ENCODE results near the gene TESK1.

Gene TESK1, protein sequence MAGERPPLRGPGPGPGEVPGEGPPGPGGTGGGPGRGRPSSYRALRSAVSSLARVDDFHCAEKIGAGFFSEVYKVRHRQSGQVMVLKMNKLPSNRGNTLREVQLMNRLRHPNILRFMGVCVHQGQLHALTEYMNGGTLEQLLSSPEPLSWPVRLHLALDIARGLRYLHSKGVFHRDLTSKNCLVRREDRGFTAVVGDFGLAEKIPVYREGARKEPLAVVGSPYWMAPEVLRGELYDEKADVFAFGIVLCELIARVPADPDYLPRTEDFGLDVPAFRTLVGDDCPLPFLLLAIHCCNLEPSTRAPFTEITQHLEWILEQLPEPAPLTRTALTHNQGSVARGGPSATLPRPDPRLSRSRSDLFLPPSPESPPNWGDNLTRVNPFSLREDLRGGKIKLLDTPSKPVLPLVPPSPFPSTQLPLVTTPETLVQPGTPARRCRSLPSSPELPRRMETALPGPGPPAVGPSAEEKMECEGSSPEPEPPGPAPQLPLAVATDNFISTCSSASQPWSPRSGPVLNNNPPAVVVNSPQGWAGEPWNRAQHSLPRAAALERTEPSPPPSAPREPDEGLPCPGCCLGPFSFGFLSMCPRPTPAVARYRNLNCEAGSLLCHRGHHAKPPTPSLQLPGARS

DNA sequence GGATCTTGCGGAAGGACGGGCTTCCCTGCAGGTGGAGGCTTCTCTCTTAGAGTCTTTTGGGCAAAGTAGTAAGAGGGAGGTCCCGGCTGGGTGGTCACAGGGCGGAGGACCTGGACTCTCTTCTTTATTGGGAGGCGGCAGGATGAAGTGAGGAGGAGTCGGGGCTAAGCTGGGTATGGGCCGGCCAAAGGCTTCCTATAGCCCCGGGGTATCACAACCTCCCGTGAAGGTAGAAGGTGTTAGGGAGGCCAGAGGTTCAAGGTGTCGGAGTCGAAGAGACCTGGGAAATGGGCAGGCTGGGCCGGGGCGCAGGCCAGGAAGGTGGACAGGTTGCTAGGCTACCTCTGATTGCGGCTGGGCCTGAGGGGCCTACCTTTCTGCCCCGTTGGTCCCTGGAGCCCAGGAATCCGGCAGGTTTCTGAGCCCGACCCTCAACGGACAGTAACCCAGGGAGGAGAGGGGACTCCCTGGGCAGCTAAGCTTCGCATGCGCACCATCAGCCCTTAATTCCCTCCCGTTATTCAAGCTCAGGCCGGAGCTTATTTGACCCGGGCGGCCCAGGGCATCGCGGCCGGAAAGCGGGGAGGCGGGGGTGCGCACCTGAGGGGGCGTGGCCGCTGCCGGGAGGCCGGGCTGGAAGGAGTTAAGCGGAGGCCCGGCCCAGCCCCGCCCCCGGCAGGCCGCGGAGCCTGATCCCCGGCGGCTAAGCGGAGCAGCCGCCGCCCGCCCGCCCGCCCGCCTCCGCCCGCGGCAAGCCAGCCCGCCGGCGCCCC lies at the start of gene TESK1:
Gene TESK1 (plus strand): TSS at position 685 of the 773 bp plus-strand sequence. CDS start 358 bp downstream, outside the sequence.
- Histone ChIP-seq H3K27ac (ENCODE audit: low read length) (peak within 1 kb of the TSS; percentile 95), H3K4me1 (ENCODE audit: control insufficient read depth in 1 of 2, insufficient read depth in 2 of 2, low read length in 2 of 2) (peaks cover 14 to 27% of the 10 kb centered on the region in 2 donors), H3K4me3 (ENCODE audit: low read depth in 1 of 2, low read length in 2 of 2) (peak within 1 kb of the TSS; percentile 88 to 95), H3K27me3 (ENCODE audit: low read depth, low read length) (no peaks in the 10 kb centered on the region), H3K36me3 (ENCODE audit: control insufficient read depth in 1 of 2, insufficient read depth in 2 of 2, low read length in 2 of 2) (peaks cover 20 to 24% of the 10 kb centered on the region in 2 donors), H3K9me3 (ENCODE audit: control insufficient read depth in 1 of 2, low read length in 2 of 2) (no peaks in the 10 kb centered on the region)

DNA sequence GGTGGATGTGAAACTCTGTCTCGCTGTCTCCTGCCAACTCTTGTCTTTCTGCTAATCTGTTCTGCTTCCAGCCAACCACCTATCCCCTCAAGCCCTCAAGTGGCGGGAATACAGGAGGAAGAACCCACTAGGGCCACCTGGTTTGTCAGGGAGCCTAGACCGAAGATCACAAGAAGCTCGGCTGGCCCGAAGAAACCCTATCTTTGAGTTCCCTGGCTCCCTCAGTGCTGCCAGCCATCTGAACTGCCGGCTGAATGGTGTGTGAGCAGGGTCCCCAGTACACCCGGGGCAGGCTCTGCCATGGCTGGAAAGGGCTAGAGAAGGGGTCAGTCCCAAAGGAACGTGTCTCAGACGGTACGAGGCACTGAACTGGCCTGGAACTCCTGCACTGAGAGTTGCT lies 49.2 kb upstream of the TESK1 start:
- peaks cover 31 to 61% of the 10 kb centered on the region in 2 donors for H3K36me3 ChIP-seq (ENCODE audit: control insufficient read depth in 1 of 2, insufficient read depth in 2 of 2, low read length in 2 of 2)

GRCh38 chr9:35556776-35557175 lies 48.3 kb upstream of the TESK1 start:
- Histone ChIP-seq H3K4me1 (ENCODE audit: control insufficient read depth in 1 of 2, insufficient read depth in 2 of 2, low read length in 2 of 2) (peaks cover 0 to 22% of the 10 kb centered on the region in 2 donors), H3K4me3 (ENCODE audit: low read depth in 1 of 2, low read length in 2 of 2) (no peak overlapping the region), H3K27me3 (ENCODE audit: low read depth, low read length) (no peaks in the 10 kb centered on the region), H3K27ac (ENCODE audit: low read length) (no peak overlapping the region), H3K36me3 (ENCODE audit: control insufficient read depth in 1 of 2, insufficient read depth in 2 of 2, low read length in 2 of 2) (peaks cover 31 to 65% of the 10 kb centered on the region in 2 donors), H3K9me3 (ENCODE audit: control insufficient read depth in 1 of 2, low read length in 2 of 2) (no peaks in the 10 kb centered on the region)

More for the DNA sequence above, 49.2 kb upstream of the TESK1 start:
- Histone ChIP-seq H3K27ac (ENCODE audit: low read length) (no peak overlapping the region), H3K9me3 (ENCODE audit: control insufficient read depth in 1 of 2, low read length in 2 of 2) (no peaks in the 10 kb centered on the region), H3K4me3 (ENCODE audit: low read depth in 1 of 2, low read length in 2 of 2) (no peak overlapping the region), H3K27me3 (ENCODE audit: low read depth, low read length) (no peaks in the 10 kb centered on the region), H3K4me1 (ENCODE audit: control insufficient read depth in 1 of 2, insufficient read depth in 2 of 2, low read length in 2 of 2) (peaks cover 0 to 15% of the 10 kb centered on the region in 2 donors)

DNA sequence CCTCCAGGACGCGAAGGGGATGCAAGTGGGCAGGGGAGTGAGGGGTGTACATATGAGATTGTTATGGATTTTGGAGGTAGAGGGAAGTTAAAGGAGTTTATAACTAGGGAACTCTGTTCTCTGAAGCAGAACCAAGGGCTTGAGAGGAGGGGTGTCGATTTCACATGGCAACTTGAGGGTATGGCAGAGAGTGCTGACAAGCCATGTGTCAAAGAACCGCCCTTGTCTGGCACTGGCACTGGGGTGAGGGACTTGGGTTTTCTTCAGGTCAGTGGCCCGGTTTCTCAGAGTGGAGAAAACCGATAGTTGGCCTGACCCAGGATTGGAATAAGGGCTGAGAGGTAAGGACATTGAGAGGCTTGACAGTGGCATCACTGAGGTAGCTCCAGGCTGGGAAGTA lies 47.7 kb upstream of the TESK1 start:
- Histone ChIP-seq H3K36me3 (ENCODE audit: control insufficient read depth in 1 of 2, insufficient read depth in 2 of 2, low read length in 2 of 2) (peaks cover 31 to 65% of the 10 kb centered on the region in 2 donors), H3K27me3 (ENCODE audit: low read depth, low read length) (no peaks in the 10 kb centered on the region), H3K4me3 (ENCODE audit: low read depth in 1 of 2, low read length in 2 of 2) (no peak overlapping the region), H3K27ac (ENCODE audit: low read length) (no peak overlapping the region), H3K9me3 (ENCODE audit: control insufficient read depth in 1 of 2, low read length in 2 of 2) (no peaks in the 10 kb centered on the region), H3K4me1 (ENCODE audit: control insufficient read depth in 1 of 2, insufficient read depth in 2 of 2, low read length in 2 of 2) (peaks cover 0 to 22% of the 10 kb centered on the region in 2 donors)

DNA sequence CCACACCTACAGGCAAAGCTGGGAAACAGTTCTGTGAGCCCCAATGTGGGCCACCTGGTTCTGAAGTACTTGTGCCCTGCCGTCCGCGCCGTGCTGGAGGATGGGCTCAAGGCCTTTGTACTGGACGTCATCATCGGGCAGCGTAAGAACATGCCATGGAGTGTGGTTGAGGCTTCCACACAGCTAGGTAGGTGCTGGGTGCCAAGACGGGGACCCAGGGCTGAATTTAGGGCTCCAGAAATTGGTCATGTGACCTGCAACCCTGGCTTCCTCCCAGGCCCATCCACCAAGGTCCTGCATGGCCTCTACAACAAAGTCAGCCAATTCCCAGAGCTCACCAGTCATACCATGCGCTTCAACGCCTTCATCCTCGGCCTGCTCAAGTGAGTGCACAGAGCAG lies 46.9 kb upstream of the TESK1 start:
- Histone ChIP-seq H3K9me3 (ENCODE audit: control insufficient read depth in 1 of 2, low read length in 2 of 2) (no peaks in the 10 kb centered on the region), H3K4me3 (ENCODE audit: low read depth in 1 of 2, low read length in 2 of 2) (no peak overlapping the region), H3K4me1 (ENCODE audit: control insufficient read depth in 1 of 2, insufficient read depth in 2 of 2, low read length in 2 of 2) (peaks cover under 1 to 18% of the 10 kb centered on the region in 2 donors), H3K27me3 (ENCODE audit: low read depth, low read length) (no peaks in the 10 kb centered on the region), H3K27ac (ENCODE audit: low read length) (no peak overlapping the region), H3K36me3 (ENCODE audit: control insufficient read depth in 1 of 2, insufficient read depth in 2 of 2, low read length in 2 of 2) (peaks cover 31 to 65% of the 10 kb centered on the region in 2 donors)

- H3K36me3 ChIP-seq (ENCODE audit: control insufficient read depth in 1 of 2, insufficient read depth in 2 of 2, low read length in 2 of 2) = peaks cover 31 to 61% of the 10 kb centered on the region in 2 donors
- H3K4me1 ChIP-seq (ENCODE audit: control insufficient read depth in 1 of 2, insufficient read depth in 2 of 2, low read length in 2 of 2) = peaks cover 6 to 23% of the 10 kb centered on the region in 2 donors
Observed at GRCh38 chr9:35559792-35560530, 45.1 kb upstream of the TESK1 start.

GRCh38 chr9:35560625-35561337 lies 44.3 kb upstream of the TESK1 start:
- H3K27me3 ChIP-seq (ENCODE audit: low read depth, low read length) = no peaks in the 10 kb centered on the region
- no peaks in the 10 kb centered on the region for H3K9me3 ChIP-seq (ENCODE audit: control insufficient read depth in 1 of 2, low read length in 2 of 2)
- H3K36me3 ChIP-seq (ENCODE audit: control insufficient read depth in 1 of 2, insufficient read depth in 2 of 2, low read length in 2 of 2) = peaks cover 26 to 53% of the 10 kb centered on the region in 2 donors
- H3K4me1 ChIP-seq (ENCODE audit: control insufficient read depth in 1 of 2, insufficient read depth in 2 of 2, low read length in 2 of 2) = peaks cover 6 to 23% of the 10 kb centered on the region in 2 donors
- no peak overlapping the region for H3K27ac ChIP-seq (ENCODE audit: low read length)
- no peak overlapping the region for H3K4me3 ChIP-seq (ENCODE audit: low read depth in 1 of 2, low read length in 2 of 2)

More at GRCh38 chr9:35559792-35560530, 45.1 kb upstream of the TESK1 start:
- no peaks in the 10 kb centered on the region for H3K27me3 ChIP-seq (ENCODE audit: low read depth, low read length)
- no peak overlapping the region for H3K4me3 ChIP-seq (ENCODE audit: low read depth in 1 of 2, low read length in 2 of 2)
- no peaks in the 10 kb centered on the region for H3K9me3 ChIP-seq (ENCODE audit: control insufficient read depth in 1 of 2, low read length in 2 of 2)
- H3K27ac ChIP-seq (ENCODE audit: low read length) = no peak overlapping the region

DNA sequence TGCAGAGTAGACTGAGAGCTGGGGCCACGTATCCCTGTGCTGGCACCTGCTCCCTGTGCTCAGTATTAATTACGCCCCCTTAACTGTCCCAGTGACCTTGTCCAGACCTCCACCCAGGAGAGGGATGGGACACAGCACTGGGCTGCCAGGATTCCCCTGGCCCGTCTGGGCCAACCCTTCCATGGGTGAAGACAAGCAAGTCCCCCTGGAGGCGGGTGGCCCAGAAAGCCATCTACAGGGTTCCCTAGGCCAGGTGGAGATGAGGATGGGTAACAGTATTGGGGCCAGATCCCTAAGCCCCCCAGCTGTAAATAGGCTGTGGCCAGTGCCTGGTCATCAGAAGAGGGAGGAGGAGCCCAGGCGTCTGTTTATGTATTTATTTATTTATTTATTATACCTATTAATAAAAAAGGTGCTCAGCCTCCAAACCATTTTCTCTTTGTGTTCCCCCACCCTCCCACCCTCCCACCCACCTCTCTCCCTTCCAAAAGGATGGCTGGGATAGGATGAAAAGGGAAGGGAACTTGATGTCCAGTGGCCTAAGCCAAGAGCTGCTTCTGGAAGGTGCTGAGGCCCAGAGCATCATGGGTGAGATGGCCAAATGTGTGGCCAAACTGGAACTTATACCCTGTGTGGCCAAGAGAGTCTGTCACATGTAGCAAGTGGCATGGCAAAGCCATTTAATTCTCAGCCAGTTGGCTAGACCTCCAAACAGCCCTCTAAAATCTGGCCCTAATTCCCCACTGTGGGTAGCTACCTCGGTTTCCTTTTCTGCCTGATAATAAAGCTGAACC lies 43.4 kb upstream of the TESK1 start:
- H3K4me1 ChIP-seq (ENCODE audit: control insufficient read depth in 1 of 2, insufficient read depth in 2 of 2, low read length in 2 of 2) = peaks cover 6 to 23% of the 10 kb centered on the region in 2 donors

DNA sequence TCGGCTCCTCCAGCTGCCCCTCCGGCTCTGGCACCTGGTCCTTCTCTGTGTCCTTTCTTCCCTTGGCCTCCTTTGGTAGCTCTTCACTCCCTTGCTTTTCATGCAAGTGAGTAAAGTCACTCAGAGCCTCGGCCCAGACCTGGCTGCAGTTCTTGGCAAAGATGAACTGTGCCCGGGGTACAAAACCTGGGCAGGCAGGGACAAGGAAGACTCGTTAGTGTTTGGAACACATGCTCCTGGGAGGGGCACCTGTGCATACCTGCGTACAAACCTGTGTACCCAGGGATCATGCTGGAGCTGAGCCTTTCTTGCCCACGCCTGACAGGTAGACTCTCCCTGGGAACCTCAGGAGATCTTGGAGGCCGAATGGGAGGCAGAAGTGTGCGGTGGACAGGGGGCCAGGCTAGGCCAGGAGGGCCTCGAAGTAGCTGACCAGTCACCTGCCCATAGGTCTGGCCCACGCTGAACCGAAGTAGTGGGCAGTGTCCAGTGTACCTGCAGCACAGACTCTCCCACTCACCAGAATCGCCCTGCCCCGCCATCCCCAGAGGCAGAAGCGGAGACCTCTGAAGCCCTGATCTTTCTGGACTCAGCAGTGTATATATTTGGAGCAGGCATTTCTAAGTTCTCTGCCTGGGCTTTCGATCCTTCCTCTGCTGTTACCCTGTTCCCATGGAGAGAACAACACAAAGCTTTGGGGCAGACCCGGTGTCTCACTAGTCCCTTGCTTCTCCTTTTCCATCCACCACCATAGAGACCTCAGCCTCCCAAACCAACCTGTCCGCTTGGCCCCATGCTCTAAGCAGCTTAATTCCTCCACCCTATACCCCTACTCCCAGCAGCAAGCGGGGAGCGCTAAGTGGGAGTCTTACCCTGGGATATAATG lies 41.9 kb upstream of the TESK1 start:
- peaks cover 12 to 30% of the 10 kb centered on the region in 2 donors for H3K36me3 ChIP-seq (ENCODE audit: control insufficient read depth in 1 of 2, insufficient read depth in 2 of 2, low read length in 2 of 2)
- peaks cover 6 to 23% of the 10 kb centered on the region in 2 donors for H3K4me1 ChIP-seq (ENCODE audit: control insufficient read depth in 1 of 2, insufficient read depth in 2 of 2, low read length in 2 of 2)
- H3K4me3 ChIP-seq (ENCODE audit: low read depth in 1 of 2, low read length in 2 of 2) = peak overlapping the region; percentile 33 to 34
- H3K9me3 ChIP-seq (ENCODE audit: control insufficient read depth in 1 of 2, low read length in 2 of 2) = no peaks in the 10 kb centered on the region
- H3K27me3 ChIP-seq (ENCODE audit: low read depth, low read length) = no peaks in the 10 kb centered on the region
- peak overlapping the region; percentile 76 for H3K27ac ChIP-seq (ENCODE audit: low read length)

More for the DNA sequence above, 43.4 kb upstream of the TESK1 start:
- Histone ChIP-seq H3K27me3 (ENCODE audit: low read depth, low read length) (no peaks in the 10 kb centered on the region), H3K36me3 (ENCODE audit: control insufficient read depth in 1 of 2, insufficient read depth in 2 of 2, low read length in 2 of 2) (peaks cover 20 to 44% of the 10 kb centered on the region in 2 donors), H3K9me3 (ENCODE audit: control insufficient read depth in 1 of 2, low read length in 2 of 2) (no peaks in the 10 kb centered on the region), H3K4me3 (ENCODE audit: low read depth in 1 of 2, low read length in 2 of 2) (no peak overlapping the region), H3K27ac (ENCODE audit: low read length) (no peak overlapping the region)

Data from muscle layer of duodenum (tissue), 2 donors.